Epithelial cell of prostate (primary cell): ENCODE measurements around the gene RPS10.
"Not testable (repeated sequence)": the region's sequence is repeated elsewhere in the genome, so short reads cannot be mapped to it uniquely, and the experiment has no call there.

Source experiments
- DNase-seq: peaks from one replicate; pipeline ENCODE4 v3.0.0-alpha.2; 2011; ENCODE audit warnings: low read depth, low spot score
- H3K27ac ChIP-seq: fragments of 450-650 bp; 2 replicates; pipeline ENCODE4 v1.5.1; 2017; ENCODE audit warnings: mild to moderate bottlenecking

Gene RPS10

GRCh38 chr6:34393966-34394305 is 31.9 kb downstream of the RPS10 start:
- no peak overlapping the region for H3K27ac ChIP-seq
- no peak for DNase-seq

GRCh38 chr6:34393191-34393965 is 32.5 kb downstream of the RPS10 start:
- H3K27ac ChIP-seq: no peak overlapping the region
- no peak for DNase-seq

- peak; percentile 56 for DNase-seq
- peak within 1 kb of the TSS; percentile 86 for H3K27ac ChIP-seq
Observed at GRCh38 chr6:34392497-34393190, 33.2 kb downstream of the RPS10 start, which contains the start of gene NUDT3. Gene NUDT3 (minus strand): TSS chr6:34392669. CDS start chr6:34392362, 307 bp downstream.

- peak overlapping the region; percentile 86 for H3K27ac ChIP-seq
- no peak for DNase-seq
Observed at GRCh38 chr6:34391786-34392496, 33.9 kb downstream of the RPS10 start.

DNA sequence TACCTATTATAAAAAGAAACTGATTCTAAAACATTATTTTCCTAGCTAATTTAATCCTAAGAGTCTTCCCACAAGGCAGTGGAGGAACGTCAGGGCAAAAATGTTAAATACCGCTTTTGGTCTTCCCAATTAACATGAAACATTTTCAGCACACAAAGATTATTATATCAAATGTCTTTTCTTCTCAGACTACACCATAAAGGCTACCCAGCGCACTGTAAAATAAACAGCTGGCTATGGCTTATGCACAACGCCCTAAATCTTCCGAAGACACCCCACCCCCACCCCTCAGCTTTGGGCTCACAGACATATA is 34.4 kb downstream of the RPS10 start:
- peak overlapping the region; percentile 86 for H3K27ac ChIP-seq
- no peak for DNase-seq

DNA sequence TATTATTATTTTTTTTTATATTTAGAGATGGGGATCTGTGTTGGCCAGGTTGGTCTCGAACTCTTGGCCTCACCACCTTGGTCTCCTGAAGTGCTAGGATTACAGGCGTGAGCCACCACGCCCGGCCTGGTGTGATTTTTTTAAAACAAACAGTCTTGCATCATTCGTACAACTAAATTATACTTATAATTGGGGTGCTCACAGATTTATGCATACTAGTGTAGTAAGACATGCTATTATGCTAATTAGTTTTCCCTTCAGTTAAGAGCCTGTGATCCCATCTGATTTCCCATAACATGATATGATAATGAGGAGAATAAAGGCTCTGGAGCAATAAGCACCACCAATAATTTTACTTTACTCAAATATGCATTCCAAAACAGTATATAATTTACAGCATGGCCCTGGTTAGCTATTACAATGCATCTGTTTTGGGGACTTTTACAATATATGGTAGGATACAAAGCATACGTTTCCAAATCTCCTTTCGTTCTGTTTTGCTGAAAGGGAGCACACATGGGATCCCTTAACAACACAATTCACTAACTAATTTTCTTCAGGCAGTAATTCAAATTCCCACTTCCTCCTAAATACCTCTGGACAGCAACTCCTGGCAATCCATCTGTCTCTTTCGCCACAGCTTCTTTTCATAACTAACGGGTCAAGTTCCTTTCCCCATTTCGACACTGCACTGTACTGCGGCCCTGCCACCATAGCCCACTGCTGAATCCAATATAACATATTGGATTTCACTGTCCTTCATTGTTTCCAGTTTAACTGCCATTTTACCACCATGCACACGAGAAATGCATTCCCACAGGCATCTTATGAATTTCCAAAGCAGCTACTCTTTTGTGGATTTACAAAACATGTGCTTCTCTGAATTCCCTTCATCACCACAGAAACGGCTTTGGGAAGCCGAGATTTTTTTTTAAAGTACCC is 35.1 kb downstream of the RPS10 start:
- DNase-seq: no peak
- peak overlapping the region; percentile 86 for H3K27ac ChIP-seq

DNA sequence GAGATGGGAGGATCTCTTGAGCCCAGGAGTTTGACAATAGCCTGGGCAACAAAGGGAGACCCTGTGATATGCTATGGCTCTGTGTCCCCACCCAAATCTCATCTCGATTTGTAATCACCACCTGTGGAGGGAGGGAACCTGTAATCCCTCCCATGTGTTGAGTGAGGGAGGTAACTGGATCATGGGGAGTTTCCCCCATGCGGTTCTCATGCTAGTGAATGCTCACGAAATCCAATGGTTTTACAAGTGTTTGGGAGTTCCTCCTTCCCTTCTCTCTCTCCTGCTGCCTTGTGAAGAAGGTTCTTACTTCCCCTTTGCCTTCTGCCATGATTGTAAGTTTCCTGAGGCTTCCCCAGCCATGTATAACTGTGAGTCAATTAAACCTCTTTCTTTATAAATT is 36.8 kb downstream of the RPS10 start:
- no peak for DNase-seq
- no peak overlapping the region for H3K27ac ChIP-seq

- DNase-seq: no peak
- H3K27ac ChIP-seq: no peak overlapping the region
Observed at GRCh38 chr6:34388421-34388820, 37.4 kb downstream of the RPS10 start.

- H3K27ac ChIP-seq: peak overlapping the region; percentile 11
- DNase-seq: peak; percentile 73
Observed at GRCh38 chr6:34386316-34387137, 39.3 kb downstream of the RPS10 start.

- no peak overlapping the region for H3K27ac ChIP-seq
- DNase-seq: no peak
Observed at GRCh38 chr6:34385793-34386195, 40.1 kb downstream of the RPS10 start.

DNA sequence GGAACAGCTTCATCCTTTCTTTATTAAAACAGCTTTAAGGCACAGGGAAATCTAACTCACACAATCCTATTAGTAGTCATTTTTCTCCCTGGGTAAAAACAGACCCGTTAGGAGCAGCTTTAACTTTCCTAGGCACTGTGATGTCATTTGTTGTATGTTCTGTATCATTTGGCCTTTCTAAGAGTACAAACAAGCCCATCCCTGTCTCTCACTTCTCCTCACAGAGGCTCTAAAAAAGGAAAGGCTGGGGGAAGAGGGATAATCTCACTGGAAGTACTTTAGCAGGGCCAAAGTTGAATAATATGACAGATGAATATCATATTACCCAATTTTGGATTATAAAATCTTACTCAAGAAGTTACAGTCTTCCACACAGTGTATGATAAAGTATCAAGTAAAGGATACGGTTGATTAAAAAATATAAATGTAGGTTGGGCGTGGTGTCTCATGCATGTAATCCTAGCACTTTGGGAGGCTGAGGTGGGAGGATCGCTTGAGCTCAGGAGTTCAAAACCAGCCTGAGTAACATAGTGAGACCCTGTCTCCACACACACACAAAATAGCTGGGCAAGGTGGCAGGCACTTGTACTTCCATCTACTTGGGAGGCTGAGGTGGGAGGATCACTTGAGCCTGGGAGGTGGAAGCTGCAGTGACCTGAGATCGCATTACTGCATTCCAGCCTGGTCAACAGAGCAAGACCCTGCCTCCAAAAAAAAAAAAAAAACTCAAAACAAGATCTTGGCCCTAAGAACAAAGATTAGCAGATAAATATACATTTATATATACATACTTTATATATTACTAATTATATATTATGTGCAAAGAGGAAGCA is 41.3 kb downstream of the RPS10 start:
- no peak for DNase-seq
- no peak overlapping the region for H3K27ac ChIP-seq

- no peak overlapping the region for H3K27ac ChIP-seq
- DNase-seq: no peak
Observed at GRCh38 chr6:34383656-34384320, 42.1 kb downstream of the RPS10 start.

- no peak for DNase-seq
- H3K27ac ChIP-seq: no peak overlapping the region
Observed at GRCh38 chr6:34383161-34383631, 42.7 kb downstream of the RPS10 start.

DNA sequence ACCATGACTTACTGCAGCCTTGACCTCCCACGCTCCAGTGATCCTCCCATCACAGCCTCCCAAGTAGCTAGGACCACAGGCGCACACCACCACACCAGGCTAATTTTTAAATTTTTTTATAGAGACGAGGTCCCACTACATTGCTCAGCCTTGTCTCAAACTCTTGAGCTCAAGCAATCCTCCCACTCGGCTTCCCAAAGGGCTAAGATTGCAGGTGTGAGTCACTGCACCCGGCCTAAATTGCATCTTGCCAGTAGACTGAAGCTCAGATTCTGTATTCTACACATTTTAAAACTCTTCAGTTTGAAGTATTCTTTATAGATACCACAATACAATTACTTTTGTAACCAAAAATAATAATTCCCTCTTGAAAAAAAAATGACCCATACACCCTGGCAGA is 44.8 kb downstream of the RPS10 start:
- DNase-seq: no peak
- H3K27ac ChIP-seq: no peak overlapping the region

DNA sequence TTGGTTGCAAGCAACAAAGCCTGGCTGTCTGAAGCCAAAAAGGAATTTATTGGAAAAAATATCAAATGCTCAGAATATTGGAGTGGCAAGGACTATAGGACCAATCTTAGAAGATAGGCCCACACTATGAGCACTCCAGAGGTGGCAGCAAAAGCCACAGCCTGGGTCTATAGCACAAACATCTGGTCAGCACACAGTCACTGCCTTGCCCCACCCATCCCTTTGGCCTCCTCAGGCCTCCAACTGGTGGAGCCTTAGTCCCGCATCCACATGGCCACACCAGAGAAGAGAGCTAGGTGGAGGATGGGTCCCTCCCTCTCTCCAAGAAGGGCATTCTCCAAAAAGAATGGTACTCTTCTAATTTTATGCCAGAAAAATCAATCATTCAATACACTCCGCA is 47.4 kb downstream of the RPS10 start:
- H3K27ac ChIP-seq: no peak overlapping the region
- no peak for DNase-seq

DNA sequence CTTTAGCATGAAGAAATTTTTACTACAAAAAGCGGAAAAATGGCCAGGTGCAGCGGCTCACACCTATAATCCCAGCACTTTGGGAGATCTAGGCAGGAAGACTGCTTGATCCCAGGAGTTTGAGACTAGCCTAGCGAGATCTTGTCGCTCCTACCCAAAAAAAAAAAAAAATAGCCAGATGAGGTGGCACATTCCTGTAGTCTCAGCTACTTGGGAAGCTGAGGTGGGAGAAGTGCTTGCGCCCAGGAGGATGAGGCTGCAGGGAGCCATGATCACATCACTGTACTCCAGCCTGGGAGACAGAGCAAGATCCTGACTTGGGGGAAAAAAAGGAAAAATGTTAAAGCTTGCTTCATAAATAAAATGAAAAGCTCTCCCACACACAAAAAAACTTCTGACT is 47.9 kb downstream of the RPS10 start:
- DNase-seq: no peak
- H3K27ac ChIP-seq: no peak overlapping the region

DNA sequence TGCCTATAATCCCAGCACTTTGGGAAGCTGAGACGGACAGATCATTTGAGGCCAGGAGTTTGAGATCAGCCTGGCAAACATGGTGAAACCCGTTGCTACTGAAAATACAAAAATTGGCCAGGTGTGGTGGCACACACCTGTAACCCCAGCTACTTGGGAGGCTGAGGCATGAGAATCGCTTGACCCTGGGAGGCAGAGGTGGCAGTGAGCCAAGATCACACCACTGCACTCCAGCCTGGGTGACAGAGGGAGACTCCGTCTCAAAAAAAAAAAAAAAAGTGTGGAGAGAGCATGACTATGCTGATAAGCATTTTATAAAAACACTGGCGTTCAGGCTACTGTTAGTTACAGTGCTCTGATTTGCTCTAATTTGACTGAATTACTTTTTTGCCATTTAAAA is 48.3 kb downstream of the RPS10 start:
- H3K27ac ChIP-seq, DNase-seq: not testable (repeated sequence)

DNA sequence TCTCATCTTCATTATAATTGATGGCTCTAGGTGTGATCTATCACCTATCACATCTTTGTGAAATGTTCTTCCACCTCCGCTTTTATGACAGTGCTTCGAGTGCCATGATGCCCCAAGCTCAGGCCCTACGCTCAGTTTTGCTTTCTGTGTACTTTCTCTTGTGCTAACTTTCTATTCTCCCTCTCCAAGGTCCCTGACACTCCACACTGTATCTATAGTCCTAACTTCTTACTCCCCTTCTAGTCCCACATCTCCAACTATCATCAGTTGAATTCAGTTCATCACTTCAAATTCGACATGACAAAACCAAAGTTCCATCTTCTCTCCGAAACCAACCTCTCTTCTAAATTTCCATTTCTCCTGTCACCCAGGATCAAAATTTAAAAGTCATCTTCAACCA is 50.0 kb downstream of the RPS10 start:
- no peak for DNase-seq
- H3K27ac ChIP-seq: no peak overlapping the region
